Ovary (tissue), 3 donors: ENCODE measurements around the gene GCC2.

ENCODE experiments used
- POLR2A ChIP-seq: fragments of 450-650 bp; IDR thresholded peaks from one replicate; pipeline ENCODE4 v1.6.1; 2017; ENCODE audit warnings: antibody characterized with exemption, mild to moderate bottlenecking, moderate library complexity
- TF ChIP-seq, protein P1 (sequence below), 3 donors: fragments of 450-650 bp in 2 of 3; fragments of 200-600 bp in 1 of 3; IDR thresholded peaks; one replicate each; pipeline versions ENCODE4 v1.5.1 to v1.8.0; 2016 to 2022; ENCODE audit warnings: antibody characterized with exemption in 3 of 3, mild to moderate bottlenecking in 1 of 3
- donor health status: DM: no; HTN: no; CAD: no.

DNA sequence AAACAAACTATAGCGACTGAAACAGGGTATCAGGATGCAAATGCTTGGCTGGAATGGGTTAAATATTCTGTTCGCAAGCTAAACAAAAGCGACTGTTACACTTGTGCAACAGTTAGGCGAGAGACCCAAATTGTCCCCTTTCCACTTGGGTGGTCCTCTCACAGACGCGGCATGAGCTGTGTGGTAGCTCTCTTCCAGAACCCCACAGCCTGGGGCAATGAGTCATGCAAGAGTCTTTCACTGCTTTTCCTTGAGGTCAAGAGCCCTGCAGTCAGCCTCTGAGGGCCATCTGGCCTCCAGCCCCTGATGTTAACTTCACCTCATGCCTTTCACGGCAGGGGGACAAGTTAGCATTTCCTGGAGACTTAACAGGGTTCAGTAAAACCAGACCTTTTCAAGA, 45.5 kb upstream of the GCC2 start:
- TF ChIP-seq, protein P1, sequence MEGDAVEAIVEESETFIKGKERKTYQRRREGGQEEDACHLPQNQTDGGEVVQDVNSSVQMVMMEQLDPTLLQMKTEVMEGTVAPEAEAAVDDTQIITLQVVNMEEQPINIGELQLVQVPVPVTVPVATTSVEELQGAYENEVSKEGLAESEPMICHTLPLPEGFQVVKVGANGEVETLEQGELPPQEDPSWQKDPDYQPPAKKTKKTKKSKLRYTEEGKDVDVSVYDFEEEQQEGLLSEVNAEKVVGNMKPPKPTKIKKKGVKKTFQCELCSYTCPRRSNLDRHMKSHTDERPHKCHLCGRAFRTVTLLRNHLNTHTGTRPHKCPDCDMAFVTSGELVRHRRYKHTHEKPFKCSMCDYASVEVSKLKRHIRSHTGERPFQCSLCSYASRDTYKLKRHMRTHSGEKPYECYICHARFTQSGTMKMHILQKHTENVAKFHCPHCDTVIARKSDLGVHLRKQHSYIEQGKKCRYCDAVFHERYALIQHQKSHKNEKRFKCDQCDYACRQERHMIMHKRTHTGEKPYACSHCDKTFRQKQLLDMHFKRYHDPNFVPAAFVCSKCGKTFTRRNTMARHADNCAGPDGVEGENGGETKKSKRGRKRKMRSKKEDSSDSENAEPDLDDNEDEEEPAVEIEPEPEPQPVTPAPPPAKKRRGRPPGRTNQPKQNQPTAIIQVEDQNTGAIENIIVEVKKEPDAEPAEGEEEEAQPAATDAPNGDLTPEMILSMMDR (IDR thresholded peaks at IDR 0.05): no peak
- no peak for TF ChIP-seq POLR2A
